Measurements from ENCODE around the gene CSK.

DNA sequence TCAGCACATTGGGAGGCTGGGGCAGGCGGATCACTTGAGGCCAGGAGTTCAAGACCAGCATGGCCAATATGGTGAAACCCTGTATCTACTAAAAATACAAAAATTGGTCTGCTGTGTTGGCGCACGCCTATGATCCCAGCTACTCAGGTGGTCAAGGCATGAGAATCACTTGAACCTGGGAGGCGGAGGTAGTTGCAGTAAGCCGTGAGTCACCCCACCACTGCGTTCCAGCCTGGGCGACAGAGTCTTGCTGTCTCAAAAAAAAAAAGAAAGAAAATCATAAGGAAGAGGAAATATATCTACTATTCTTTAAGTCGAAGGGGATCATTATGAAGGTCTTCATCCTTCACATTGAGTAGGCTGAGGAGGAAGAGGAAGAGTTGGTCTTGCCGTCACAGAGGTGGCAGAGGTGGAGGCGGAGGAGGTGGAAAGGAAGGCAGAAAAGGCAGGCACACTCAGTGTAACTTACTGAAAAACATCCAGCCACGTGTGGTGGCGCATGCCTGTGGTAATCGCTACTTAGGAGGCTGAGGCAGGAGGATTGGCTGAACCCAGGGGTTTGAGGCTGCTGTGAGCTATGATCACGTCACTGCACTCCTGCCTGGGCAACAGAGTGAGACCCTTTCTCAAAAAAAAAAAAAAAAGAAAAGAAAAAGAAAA, 14.2 kb downstream of the CSK start:
- TF ChIP-seq POLR2A (IDR thresholded peaks at IDR 0.05): no peak
- no peak for TF ChIP-seq CTCF (IDR thresholded peaks at IDR 0.05)

Data from esophagus squamous epithelium (tissue), 4 donors.